H9 (cell line): ENCODE measurements around the gene VPS25. TPM values are rescaled to one million over a fixed set of nuclear protein-coding genes. Genes with fewer than 3 reads are reported as not detected.

Experiments
- DNase-seq: peaks from one replicate; pipeline ENCODE4 v3.0.0-alpha.2; 2017
- H2AFZ ChIP-seq: one replicate; pipeline ENCODE4 v1.6.1; 2013; ENCODE audit warnings: mild to moderate bottlenecking, low read length, control low read depth, moderate library complexity
- H2AK5ac ChIP-seq: 2 replicates; pipeline ENCODE4 v1.6.1; 2013; ENCODE audit warnings: low read length, control low read depth, mixed read lengths; ENCODE audit not compliant: insufficient read length
- H2BK120ac ChIP-seq: one replicate; pipeline ENCODE4 v1.6.1; 2013; ENCODE audit warnings: low read depth, mild to moderate bottlenecking, low read length, control low read depth, inconsistent platforms; ENCODE audit not compliant: poor library complexity, severe bottlenecking
- H2BK12ac ChIP-seq: 2 replicates; pipeline ENCODE4 v1.6.1; 2013; ENCODE audit warnings: low read length, control low read depth, mixed read lengths, low read depth; ENCODE audit not compliant: insufficient read length
- H2BK15ac ChIP-seq: 2 replicates; pipeline ENCODE4 v1.6.1; 2013; ENCODE audit warnings: low read depth, low read length, control low read depth
- H2BK20ac ChIP-seq: one replicate; pipeline ENCODE4 v1.6.1; 2013; ENCODE audit warnings: low read depth, mild to moderate bottlenecking, low read length, control low read depth, inconsistent platforms; ENCODE audit not compliant: poor library complexity, severe bottlenecking
- H2BK5ac ChIP-seq: 2 replicates; pipeline ENCODE4 v1.6.1; 2013; ENCODE audit warnings: low read length, control low read depth, mixed read lengths; ENCODE audit not compliant: insufficient read length
- H3K14ac ChIP-seq: 2 replicates; pipeline ENCODE4 v1.6.1; 2013; ENCODE audit warnings: low read length, control low read depth; ENCODE audit not compliant: insufficient read depth
- H3K18ac ChIP-seq: 2 replicates; pipeline ENCODE4 v1.6.1; 2013; ENCODE audit warnings: low read depth, mild to moderate bottlenecking, mixed read lengths, low read length, control low read depth; ENCODE audit not compliant: insufficient read length
- H3K23ac ChIP-seq: 2 replicates; pipeline ENCODE4 v1.6.1; 2013; ENCODE audit warnings: low read length, control low read depth, mixed read lengths, low read depth; ENCODE audit not compliant: insufficient read length
- H3K23me2 ChIP-seq: 2 replicates; pipeline ENCODE4 v1.6.1; 2013; ENCODE audit warnings: low read depth, mild to moderate bottlenecking, mixed read lengths, low read length, control low read depth; ENCODE audit not compliant: insufficient read length, poor library complexity, severe bottlenecking
- H3K27ac ChIP-seq: 2 replicates; pipeline ENCODE4 v1.5.1; 2013; ENCODE audit warnings: low read length, control low read depth, mixed read lengths, low read depth; ENCODE audit not compliant: insufficient read length
- H3K27me3 ChIP-seq: 2 replicates; pipeline ENCODE4 v1.6.1; 2013; ENCODE audit warnings: low read length, control low read depth, inconsistent platforms; ENCODE audit not compliant: insufficient read depth
- H3K4ac ChIP-seq: 2 replicates; pipeline ENCODE4 v1.6.1; 2013; ENCODE audit warnings: low read depth, mild to moderate bottlenecking, control low read depth, inconsistent platforms, low read length, moderate library complexity
- H3K4me1 ChIP-seq: 2 replicates; pipeline ENCODE4 v1.6.1; 2013; ENCODE audit warnings: low read length, control low read depth, inconsistent platforms; ENCODE audit not compliant: insufficient read depth
- H3K4me2 ChIP-seq: 2 replicates; pipeline ENCODE4 v1.6.1; 2013; ENCODE audit warnings: low read length, control low read depth, mixed read lengths; ENCODE audit not compliant: insufficient read length, insufficient read depth
- H3K56ac ChIP-seq: 2 replicates; pipeline ENCODE4 v1.6.1; 2013; ENCODE audit warnings: low read depth, mild to moderate bottlenecking, mixed read lengths, low read length, control low read depth; ENCODE audit not compliant: insufficient read length
- H3K79me1 ChIP-seq: 2 replicates; pipeline ENCODE4 v1.6.1; 2013; ENCODE audit warnings: low read depth, mild to moderate bottlenecking, moderate library complexity, low read length, control low read depth, inconsistent platforms; ENCODE audit not compliant: insufficient read depth, poor library complexity, severe bottlenecking
- H3K79me2 ChIP-seq: 2 replicates; pipeline ENCODE4 v1.6.1; 2013; ENCODE audit warnings: low read length, control low read depth, inconsistent platforms; ENCODE audit not compliant: insufficient read depth
- H3K9ac ChIP-seq: 2 replicates; pipeline ENCODE4 v1.6.1; 2013; ENCODE audit warnings: low read length, control low read depth, mixed read lengths; ENCODE audit not compliant: insufficient read length; ENCODE audit errors: extremely low read depth
- H3K9me3 ChIP-seq: one replicate; pipeline ENCODE4 v1.6.1; 2013; ENCODE audit warnings: low read depth, low read length, inconsistent platforms; ENCODE audit not compliant: control insufficient read depth
- H3T11ph ChIP-seq: one replicate; pipeline ENCODE4 v1.6.1; 2013; ENCODE audit warnings: mild to moderate bottlenecking, low read length, control low read depth, inconsistent platforms
- H4K20me1 ChIP-seq: one replicate; pipeline ENCODE4 v1.6.1; 2013; ENCODE audit not compliant: control insufficient read depth, insufficient read length, insufficient read depth
- H4K5ac ChIP-seq: 2 replicates; pipeline ENCODE4 v1.6.1; 2013; ENCODE audit warnings: low read depth, mild to moderate bottlenecking, mixed read lengths, low read length, control low read depth; ENCODE audit not compliant: insufficient read length
- H4K8ac ChIP-seq: replicated peaks from 2 replicates; pipeline ENCODE4 v1.6.1; 2013; ENCODE audit warnings: low read length, control low read depth, mixed read lengths, low read depth; ENCODE audit not compliant: insufficient read length
- H4K91ac ChIP-seq: 2 replicates; pipeline ENCODE4 v1.6.1; 2013; ENCODE audit warnings: low read depth, mild to moderate bottlenecking, moderate library complexity, mixed read lengths, low read length, control low read depth; ENCODE audit not compliant: insufficient read length
- H3K27ac Mint-ChIP-seq, 3 experiments: 2 replicates in 2 of 3; 3 replicates in 1 of 3; pipeline ENCODE4 v1.8.0; 2020 to 2021; ENCODE audit warnings: mixed read lengths in 3 of 3, mild to moderate bottlenecking in 1 of 3, moderate library complexity in 1 of 3
- H3K27me3 Mint-ChIP-seq: 2 replicates; pipeline ENCODE4 v1.8.0; 2021; ENCODE audit warnings: low read depth, mild to moderate bottlenecking, moderate library complexity, mixed read lengths
- H3K36me3 Mint-ChIP-seq, 3 experiments: 2 replicates in 2 of 3; 3 replicates in 1 of 3; pipeline ENCODE4 v1.8.0; 2020 to 2021; ENCODE audit warnings: low read depth in 3 of 3, mixed read lengths in 3 of 3; ENCODE audit not compliant: insufficient read depth in 1 of 3
- H3K4me1 Mint-ChIP-seq, 2 experiments: 2 replicates each; pipeline ENCODE4 v1.8.0; 2020; ENCODE audit warnings: mixed read lengths in 2 of 2
- H3K4me3 Mint-ChIP-seq, 2 experiments: 2 replicates in 1 of 2; 3 replicates in 1 of 2; pipeline ENCODE4 v1.8.0; 2020 to 2021; ENCODE audit warnings: mild to moderate bottlenecking in 2 of 2, mixed read lengths in 2 of 2, moderate library complexity in 1 of 2
- H3K9me3 Mint-ChIP-seq, 2 experiments: 2 replicates in 1 of 2; 3 replicates in 1 of 2; pipeline ENCODE4 v1.8.0; 2020; ENCODE audit warnings: mild to moderate bottlenecking in 2 of 2, mixed read lengths in 2 of 2, moderate library complexity in 1 of 2
- WGBS: extraction: QIAGEN DNeasy Blood & Tissue Kit; methylation state at CpG from one replicate; pipeline ENCODE4 v1.1.7; 2013; ENCODE audit warnings: missing lambda C conversion rate, low lambda C conversion rate, mixed read lengths; ENCODE audit not compliant: insufficient read length; ENCODE audit errors: extremely low coverage; 5-methylcytosine and 5-hydroxymethylcytosine counted together
- total RNA-seq: library from RNA; stranded (reverse); gene quantifications from 2 replicates; pipeline ENCODE4 v1.2.1, GENCODE V29; 2021
- TF ChIP-seq, protein P1 (sequence below): fragments of 200-600 bp; sonication (generic); conservative IDR thresholded peaks from 3 replicates; pipeline ENCODE4 v1.8.0; 2021; ENCODE audit warnings: antibody characterized with exemption, mild to moderate bottlenecking

VPS25 gene
- total RNA-seq, 1 experiment from 2014 or later, result 113 TPM

DNA sequence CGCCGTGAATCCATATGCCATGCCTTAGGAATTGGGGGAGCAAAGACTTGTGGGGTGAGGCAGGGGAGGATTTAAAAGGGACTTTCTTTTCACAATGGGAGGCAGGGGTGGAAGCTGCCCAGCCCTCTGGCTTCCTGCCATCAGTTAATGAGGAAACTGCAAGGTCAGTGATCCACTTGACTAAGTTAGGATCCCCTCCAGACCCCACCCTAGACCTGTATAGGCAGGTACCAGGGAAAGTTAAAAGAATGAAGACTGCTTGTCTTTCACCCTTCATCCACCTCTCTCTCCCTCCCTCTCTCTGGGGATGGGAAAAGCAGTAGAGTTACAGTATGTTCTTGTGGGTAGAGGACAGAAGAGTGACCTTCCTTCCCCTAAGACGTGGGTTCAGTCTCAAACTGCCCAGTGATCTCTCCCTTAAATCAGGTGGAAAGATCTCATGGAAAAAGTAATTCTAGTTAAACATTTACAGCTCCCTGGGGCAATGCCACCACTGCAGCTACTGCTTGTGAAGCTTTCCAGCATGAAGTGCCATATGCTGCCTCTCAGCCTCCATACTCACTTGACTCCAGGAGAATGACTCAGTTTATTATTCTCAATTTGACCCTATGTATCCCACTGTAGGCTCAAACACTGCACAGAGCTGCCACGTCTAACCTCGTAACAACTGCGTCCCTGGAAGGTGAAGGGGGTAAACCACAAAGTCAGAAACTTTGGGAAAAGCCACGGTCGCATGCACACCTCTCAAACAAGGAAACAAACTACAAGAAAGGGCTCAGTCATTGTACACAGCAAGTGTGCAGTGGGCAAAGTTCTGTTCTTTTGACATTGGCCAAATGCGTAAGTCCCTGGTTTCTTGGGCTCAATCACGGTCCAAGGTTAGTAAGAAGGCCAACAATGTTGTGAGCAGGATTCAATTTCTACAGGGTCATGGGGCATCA is 24.1 kb downstream of the VPS25 start:
- Histone ChIP-seq H2BK120ac (no peak overlapping the region), H3K4me2 (peak overlapping the region; percentile 70), H3K23ac (no peak overlapping the region), H2AFZ (no peak overlapping the region), H4K8ac (no peak overlapping the region), H3K9me3 (no peaks in the 10 kb centered on the region), H3K27me3 (no peaks in the 10 kb centered on the region), H3K56ac (no peak overlapping the region), H3K14ac (no peak overlapping the region), H3T11ph (no peak overlapping the region), H2AK5ac (no peak overlapping the region), H3K23me2 (no peaks in the 10 kb centered on the region), H4K5ac (no peak overlapping the region), H3K4me1 (no peaks in the 10 kb centered on the region; the same call in 1 of the 2 replicates), H3K27ac (no peak overlapping the region), H2BK12ac (no peak overlapping the region), H3K79me1 (no peaks in the 10 kb centered on the region), H4K91ac (no peak overlapping the region), H2BK20ac (no peak overlapping the region), H3K9ac (peak overlapping the region; percentile 86), H2BK15ac (no peak overlapping the region), H2BK5ac (no peak overlapping the region), H3K4ac (no peak overlapping the region), H4K20me1 (no peaks in the 10 kb centered on the region), H3K79me2 (no peaks in the 10 kb centered on the region), H3K18ac (no peak overlapping the region)
- H3K27me3 Mint-ChIP-seq, result peaks cover 27% of the 10 kb centered on the region
- peak overlapping the region in 1 of 3 experiments; percentile 75; a peak in 2 of 7 replicates for H3K27ac Mint-ChIP-seq
- WGBS, result no CpG with 5 or more reads among the region's 10 CpGs
- H3K4me3 Mint-ChIP-seq, result peak overlapping the region; percentile 92
- peaks cover 5 to 8% of the 10 kb centered on the region in 2 experiments for H3K9me3 Mint-ChIP-seq
- H3K36me3 Mint-ChIP-seq, result peaks cover 5 to 24% (median 20%) of the 10 kb centered on the region in 3 experiments; a peak in 6 of 7 replicates
- DNase-seq, result no peak
- TF ChIP-seq, protein P1, sequence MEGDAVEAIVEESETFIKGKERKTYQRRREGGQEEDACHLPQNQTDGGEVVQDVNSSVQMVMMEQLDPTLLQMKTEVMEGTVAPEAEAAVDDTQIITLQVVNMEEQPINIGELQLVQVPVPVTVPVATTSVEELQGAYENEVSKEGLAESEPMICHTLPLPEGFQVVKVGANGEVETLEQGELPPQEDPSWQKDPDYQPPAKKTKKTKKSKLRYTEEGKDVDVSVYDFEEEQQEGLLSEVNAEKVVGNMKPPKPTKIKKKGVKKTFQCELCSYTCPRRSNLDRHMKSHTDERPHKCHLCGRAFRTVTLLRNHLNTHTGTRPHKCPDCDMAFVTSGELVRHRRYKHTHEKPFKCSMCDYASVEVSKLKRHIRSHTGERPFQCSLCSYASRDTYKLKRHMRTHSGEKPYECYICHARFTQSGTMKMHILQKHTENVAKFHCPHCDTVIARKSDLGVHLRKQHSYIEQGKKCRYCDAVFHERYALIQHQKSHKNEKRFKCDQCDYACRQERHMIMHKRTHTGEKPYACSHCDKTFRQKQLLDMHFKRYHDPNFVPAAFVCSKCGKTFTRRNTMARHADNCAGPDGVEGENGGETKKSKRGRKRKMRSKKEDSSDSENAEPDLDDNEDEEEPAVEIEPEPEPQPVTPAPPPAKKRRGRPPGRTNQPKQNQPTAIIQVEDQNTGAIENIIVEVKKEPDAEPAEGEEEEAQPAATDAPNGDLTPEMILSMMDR, result no peak
- peaks cover 6 to 7% of the 10 kb centered on the region in 2 experiments for H3K4me1 Mint-ChIP-seq
